Measurements from ENCODE around the gene PLA2G4C.

Gene PLA2G4C

GRCh38 chr19:48147597-48148175 lies 37.1 kb upstream of the PLA2G4C start:
- Histone ChIP-seq H3K36me3 (ENCODE audit: control insufficient read depth, low read length) (peaks cover 94% of the 10 kb centered on the region), H3K9me2 (replicated peaks; ENCODE audit: control insufficient read depth, low read length) (no peaks in the 10 kb centered on the region), H3K9me3 (ENCODE audit: control insufficient read depth, insufficient read depth, low read length) (no peaks in the 10 kb centered on the region), H4K20me1 (ENCODE audit: control insufficient read depth, insufficient read depth, low read depth, low read length) (no peaks in the 10 kb centered on the region; the same call in 1 of the 2 replicates), H3K4me1 (ENCODE audit: control insufficient read depth, low read length) (no peaks in the 10 kb centered on the region), H3K79me2 (ENCODE audit: control insufficient read depth, low read length) (no peaks in the 10 kb centered on the region), H3K27ac (ENCODE audit: low read depth, low read length) (no peak overlapping the region), H3F3A (ENCODE audit: control insufficient read depth, insufficient read depth) (no peaks in the 10 kb centered on the region), H3K4me3 (ENCODE audit: low read length) (no peak overlapping the region), H3K4me2 (ENCODE audit: low read length) (no peak overlapping the region), H3K27me3 (ENCODE audit: control insufficient read depth, low read length) (no peaks in the 10 kb centered on the region)
- TF ChIP-seq EZH2phosphoT487 (IDR thresholded peaks at IDR 0.05; ENCODE audit: borderline replicate concordance, low read length) (no peak), CTCF (IDR thresholded peaks at IDR 0.05; ENCODE audit: low read depth, low read length, poor library complexity, severe bottlenecking) (no peak)

GRCh38 chr19:48139053-48139452 lies 28.4 kb upstream of the PLA2G4C start:
- no peak overlapping the region for H3K27ac ChIP-seq (ENCODE audit: low read depth, low read length)
- H3K4me1 ChIP-seq (ENCODE audit: control insufficient read depth, low read length), result no peaks in the 10 kb centered on the region
- H3K4me3 ChIP-seq (ENCODE audit: low read length), result no peak overlapping the region
- H3F3A ChIP-seq (ENCODE audit: control insufficient read depth, insufficient read depth), result no peaks in the 10 kb centered on the region
- H3K36me3 ChIP-seq (ENCODE audit: control insufficient read depth, low read length), result peaks cover 65% of the 10 kb centered on the region
- H3K79me2 ChIP-seq (ENCODE audit: control insufficient read depth, low read length), result no peaks in the 10 kb centered on the region
- H3K9me2 ChIP-seq (replicated peaks; ENCODE audit: control insufficient read depth, low read length), result no peaks in the 10 kb centered on the region
- H4K20me1 ChIP-seq (ENCODE audit: control insufficient read depth, insufficient read depth, low read depth, low read length), result no peaks in the 10 kb centered on the region
- no peaks in the 10 kb centered on the region for H3K27me3 ChIP-seq (ENCODE audit: control insufficient read depth, low read length)
- no peaks in the 10 kb centered on the region for H3K9me3 ChIP-seq (ENCODE audit: control insufficient read depth, insufficient read depth, low read length)
- no peak overlapping the region for H3K4me2 ChIP-seq (ENCODE audit: low read length)
- TF ChIP-seq CTCF (IDR thresholded peaks at IDR 0.05; ENCODE audit: low read depth, low read length, poor library complexity, severe bottlenecking) (no peak), EZH2phosphoT487 (IDR thresholded peaks at IDR 0.05; ENCODE audit: borderline replicate concordance, low read length) (no peak)

GRCh38 chr19:48137411-48137810 lies 26.8 kb upstream of the PLA2G4C start:
- TF ChIP-seq EZH2phosphoT487 (IDR thresholded peaks at IDR 0.05; ENCODE audit: borderline replicate concordance, low read length) (no peak), CTCF (IDR thresholded peaks at IDR 0.05; ENCODE audit: low read depth, low read length, poor library complexity, severe bottlenecking) (no peak)
- Histone ChIP-seq H3K9me2 (replicated peaks; ENCODE audit: control insufficient read depth, low read length) (no peaks in the 10 kb centered on the region), H3K4me2 (ENCODE audit: low read length) (no peak overlapping the region), H3K79me2 (ENCODE audit: control insufficient read depth, low read length) (no peaks in the 10 kb centered on the region), H3K27ac (ENCODE audit: low read depth, low read length) (no peak overlapping the region), H3K9me3 (ENCODE audit: control insufficient read depth, insufficient read depth, low read length) (no peaks in the 10 kb centered on the region), H4K20me1 (ENCODE audit: control insufficient read depth, insufficient read depth, low read depth, low read length) (no peaks in the 10 kb centered on the region), H3K4me3 (ENCODE audit: low read length) (no peak overlapping the region), H3F3A (ENCODE audit: control insufficient read depth, insufficient read depth) (no peaks in the 10 kb centered on the region), H3K4me1 (ENCODE audit: control insufficient read depth, low read length) (no peaks in the 10 kb centered on the region), H3K27me3 (ENCODE audit: control insufficient read depth, low read length) (no peaks in the 10 kb centered on the region), H3K36me3 (ENCODE audit: control insufficient read depth, low read length) (peaks cover 61% of the 10 kb centered on the region)
